HG03025 (cell line): ENCODE results near the gene FGF11.
"Not testable (repeated sequence)": the region's sequence is repeated elsewhere in the genome, so short reads cannot be mapped to it uniquely, and the experiment has no call there.

ENCODE experiments used
- ATAC-seq: cut with Tn5 transposase; IDR thresholded peaks from one replicate; pipeline ENCODE4 v1.9.1; 2021; ENCODE audit warnings: mild to moderate bottlenecking, moderate library complexity; ENCODE audit not compliant: unreplicated experiment, low FRiP score

The FGF11 gene

GRCh38 chr17:7476951-7477350, 37.6 kb downstream of the FGF11 start:
- no peak for ATAC-seq

GRCh38 chr17:7477392-7478275, 38.3 kb downstream of the FGF11 start:
- ATAC-seq: no peak

- ATAC-seq: no peak
Measured at GRCh38 chr17:7478276-7479212, 39.2 kb downstream of the FGF11 start.

GRCh38 chr17:7479213-7480088, 40.1 kb downstream of the FGF11 start, which contains the start of gene ZBTB4:
ZBTB4 (minus strand) TSS chr17:7479631; CDS start chr17:7466801, 12,830 bp downstream.
- ATAC-seq: no peak

- ATAC-seq: no peak
Measured at GRCh38 chr17:7480089-7480384, 40.7 kb downstream of the FGF11 start.

- ATAC-seq: not testable (repeated sequence)
Measured at GRCh38 chr17:7481275-7481674, 42.0 kb downstream of the FGF11 start, which contains the start of gene SLC35G6. SLC35G6 (plus strand) TSS chr17:7481446; CDS start chr17:7481517, 71 bp downstream.

- not testable (repeated sequence) for ATAC-seq
Measured at GRCh38 chr17:7481842-7482741, 42.8 kb downstream of the FGF11 start.

GRCh38 chr17:7482742-7483088, 43.4 kb downstream of the FGF11 start:
- not testable (repeated sequence) for ATAC-seq

GRCh38 chr17:7483255-7484066, 44.1 kb downstream of the FGF11 start:
- ATAC-seq: peak; percentile 24

- ATAC-seq: peak; percentile 62
Measured at GRCh38 chr17:7484067-7484918, 45.0 kb downstream of the FGF11 start, which contains the start of gene POLR2A. POLR2A (plus strand) TSS chr17:7484366.

- no peak for ATAC-seq
Measured at GRCh38 chr17:7484919-7485377, 45.6 kb downstream of the FGF11 start.

- ATAC-seq: no peak
Measured at GRCh38 chr17:7486181-7486580, 46.9 kb downstream of the FGF11 start.

GRCh38 chr17:7490144-7490543, 50.8 kb downstream of the FGF11 start:
- ATAC-seq: no peak

GRCh38 chr17:7491583-7491982, 52.3 kb downstream of the FGF11 start:
- no peak for ATAC-seq

GRCh38 chr17:7493941-7494340, 54.6 kb downstream of the FGF11 start:
- no peak for ATAC-seq
